GM12874 (cell line): ENCODE data around the gene H3-3A.

ENCODE experiments used
- CTCF ChIP-seq: IDR thresholded peaks from 2 replicates; pipeline ENCODE4 v1.5.1; 2011; ENCODE audit warnings: low read depth, mild to moderate bottlenecking, control low read depth, low read length, moderate library complexity; ENCODE audit not compliant: insufficient read depth

The H3-3A gene

GRCh38 chr1:226108935-226109828, 46.7 kb downstream of the H3-3A start:
- no peak for TF ChIP-seq CTCF

- TF ChIP-seq CTCF = no peak
Observed at GRCh38 chr1:226109829-226110248, 47.3 kb downstream of the H3-3A start.

- no peak for TF ChIP-seq CTCF
Observed at GRCh38 chr1:226110249-226111097, 48.0 kb downstream of the H3-3A start.

GRCh38 chr1:226111098-226111882, 48.8 kb downstream of the H3-3A start:
- TF ChIP-seq CTCF = no peak

- TF ChIP-seq CTCF = no peak
Observed at GRCh38 chr1:226111883-226112261, 49.4 kb downstream of the H3-3A start.

GRCh38 chr1:226112626-226113025, 50.1 kb downstream of the H3-3A start:
- TF ChIP-seq CTCF = no peak

GRCh38 chr1:226116673-226117072, 54.2 kb downstream of the H3-3A start:
- TF ChIP-seq CTCF = no peak
